Liver (tissue), 9 donors: ENCODE data around the gene ALPK3. TPM values are rescaled to one million over a fixed set of nuclear protein-coding genes. Genes with fewer than 3 reads are reported as not detected.

ENCODE experiments used
- DNase-seq: peaks from one replicate; pipeline ENCODE4 v3.0.0-alpha.2; 2017; ENCODE audit warnings: low spot score
- H3K27ac ChIP-seq, 2 donors: one replicate each; pipeline ENCODE4 v1.7.0; 2013; ENCODE audit warnings: inconsistent platforms in 2 of 2, low read length in 2 of 2, control low read depth in 1 of 2, low read depth in 1 of 2, mild to moderate bottlenecking in 1 of 2
- H3K27me3 ChIP-seq, 4 donors: one replicate each; pipeline versions ENCODE4 v1.6.1 to v1.7.0; 2013; ENCODE audit warnings: low read length in 3 of 4, inconsistent platforms in 1 of 4, mild to moderate bottlenecking in 1 of 4, moderate library complexity in 1 of 4; ENCODE audit not compliant: control insufficient read depth in 4 of 4, insufficient read depth in 4 of 4
- H3K36me3 ChIP-seq, 4 donors: one replicate each; pipeline versions ENCODE4 v1.6.1 to v1.7.0; 2013; ENCODE audit warnings: low read length in 3 of 4, mild to moderate bottlenecking in 3 of 4, low read depth in 1 of 4, moderate library complexity in 1 of 4; ENCODE audit not compliant: control insufficient read depth in 4 of 4, insufficient read depth in 3 of 4
- H3K4me1 ChIP-seq, 4 donors: one replicate each; pipeline versions ENCODE4 v1.6.1 to v1.7.0; 2013; ENCODE audit warnings: low read length in 3 of 4, mild to moderate bottlenecking in 3 of 4, moderate library complexity in 1 of 4; ENCODE audit not compliant: control insufficient read depth in 4 of 4, insufficient read depth in 4 of 4
- H3K4me3 ChIP-seq, 3 donors: one replicate each; pipeline versions ENCODE4 v1.6.1 to v1.7.0; 2013; ENCODE audit warnings: low read length in 3 of 3, control low read depth in 1 of 3, low read depth in 1 of 3, mild to moderate bottlenecking in 1 of 3
- H3K9ac ChIP-seq, 2 donors: one replicate each; pipeline ENCODE4 v1.7.0; 2013; ENCODE audit warnings: low read length in 2 of 2, mild to moderate bottlenecking in 2 of 2, moderate library complexity in 2 of 2, control low read depth in 1 of 2, low read depth in 1 of 2
- H3K9me3 ChIP-seq, 4 donors: one replicate each; pipeline versions ENCODE4 v1.6.1 to v1.7.0; 2013; ENCODE audit warnings: low read length in 3 of 4; ENCODE audit not compliant: control insufficient read depth in 4 of 4
- EGR1 ChIP-seq, 2 donors: IDR thresholded peaks; 2 replicates each; pipeline ENCODE4 v1.6.1; 2016 to 2018; ENCODE audit warnings: antibody characterized with exemption in 2 of 2, low read depth in 2 of 2
- FOXA1 ChIP-seq: IDR thresholded peaks from 2 replicates; pipeline ENCODE4 v1.6.1; 2016; ENCODE audit warnings: antibody characterized with exemption
- FOXA2 ChIP-seq: IDR thresholded peaks from 2 replicates; pipeline ENCODE4 v1.6.1; 2016; ENCODE audit warnings: antibody characterized with exemption
- HNF4A ChIP-seq, 2 donors: conservative IDR thresholded peaks; 2 replicates each; pipeline ENCODE4 v1.6.1; 2016; ENCODE audit warnings: antibody characterized with exemption in 2 of 2, mild to moderate bottlenecking in 2 of 2
- HNF4G ChIP-seq: IDR thresholded peaks from 2 replicates; pipeline ENCODE4 v1.6.1; 2016; ENCODE audit warnings: antibody characterized with exemption
- MAX ChIP-seq: IDR thresholded peaks from 2 replicates; pipeline ENCODE4 v1.6.1; 2016; ENCODE audit warnings: antibody characterized with exemption
- NR2F2 ChIP-seq: IDR thresholded peaks from 2 replicates; pipeline ENCODE4 v1.6.1; 2016; ENCODE audit warnings: antibody characterized with exemption
- RXRA ChIP-seq, 2 donors: IDR thresholded peaks; 2 replicates each; pipeline ENCODE4 v1.6.1; 2017 to 2018; ENCODE audit warnings: antibody characterized with exemption in 2 of 2, mild to moderate bottlenecking in 1 of 2
- TAF1 ChIP-seq: conservative IDR thresholded peaks from 2 replicates; pipeline ENCODE4 v1.6.1; 2016; ENCODE audit warnings: antibody characterized with exemption, mild to moderate bottlenecking
- YY1 ChIP-seq: IDR thresholded peaks from 2 replicates; pipeline ENCODE4 v1.6.1; 2016; ENCODE audit warnings: antibody characterized with exemption, mild to moderate bottlenecking
- WGBS: extraction: QIAGEN DNeasy Blood & Tissue Kit; methylation state at CpG from one replicate; pipeline ENCODE4 v1.1.7; 2013; 5-methylcytosine and 5-hydroxymethylcytosine counted together
- polyA plus RNA-seq, 2 donors: library from polyadenylated mRNA; stranded (reverse) in 1 of 2; unstranded in 1 of 2; fragments of 200-250 nt in 1 of 2; fragments of >200 nt in 1 of 2; fragmentation: Nextera tagmentation in 1 of 2; extraction: Ambion mirVana in 1 of 2; gene quantifications; one replicate each; pipeline versions ENCODE4 v1.2.1 to v1.2.3, GENCODE V29; 2013 to 2015
- total RNA-seq, 2 donors: library from RNA; depleted of rRNA; stranded (reverse); fragments of >200 nt; gene quantifications; one replicate each; pipeline ENCODE4 v1.2.3, GENCODE V29; 2014
- TF ChIP-seq, protein P1 (sequence below): IDR thresholded peaks from 2 replicates; pipeline ENCODE4 v1.6.1; 2016; ENCODE audit warnings: antibody characterized with exemption, mild to moderate bottlenecking
- TF ChIP-seq, protein P2 (sequence below): IDR thresholded peaks from 2 replicates; pipeline ENCODE4 v1.6.1; 2016; ENCODE audit warnings: antibody characterized with exemption
- TF ChIP-seq, protein P3 (sequence below): fragments of 150-350 bp; IDR thresholded peaks from 2 replicates; pipeline ENCODE4 v1.5.1; 2017; ENCODE audit warnings: improper control_type of control experiment, low read depth, low read length; ENCODE audit not compliant: missing input control
- donor health status: healthy.
- donor health status: healthy.
- donor health status: healthy.
- donor health status: healthy.
- donor health status: healthy.

ALPK3 gene
- total and polyA plus RNA-seq, 4 donors = 0.96 to 10.0 (median 2.8) TPM

- no peaks in the 10 kb centered on the region for H3K27me3 ChIP-seq
- no peak overlapping the region for H3K4me3 ChIP-seq
- H3K9me3 ChIP-seq = no peaks in the 10 kb centered on the region
- H3K4me1 ChIP-seq = peaks cover 2 to 6% (median 5%) of the 10 kb centered on the region in 4 donors
- no peak for DNase-seq
- H3K36me3 ChIP-seq = no peaks in the 10 kb centered on the region
- TF ChIP-seq FOXA1 = no peak
- no peak for TF ChIP-seq MAX
- no peak for TF ChIP-seq RXRA (IDR thresholded peaks at IDR 0.05)
- no peak for TF ChIP-seq YY1
- TF ChIP-seq, protein P1, sequence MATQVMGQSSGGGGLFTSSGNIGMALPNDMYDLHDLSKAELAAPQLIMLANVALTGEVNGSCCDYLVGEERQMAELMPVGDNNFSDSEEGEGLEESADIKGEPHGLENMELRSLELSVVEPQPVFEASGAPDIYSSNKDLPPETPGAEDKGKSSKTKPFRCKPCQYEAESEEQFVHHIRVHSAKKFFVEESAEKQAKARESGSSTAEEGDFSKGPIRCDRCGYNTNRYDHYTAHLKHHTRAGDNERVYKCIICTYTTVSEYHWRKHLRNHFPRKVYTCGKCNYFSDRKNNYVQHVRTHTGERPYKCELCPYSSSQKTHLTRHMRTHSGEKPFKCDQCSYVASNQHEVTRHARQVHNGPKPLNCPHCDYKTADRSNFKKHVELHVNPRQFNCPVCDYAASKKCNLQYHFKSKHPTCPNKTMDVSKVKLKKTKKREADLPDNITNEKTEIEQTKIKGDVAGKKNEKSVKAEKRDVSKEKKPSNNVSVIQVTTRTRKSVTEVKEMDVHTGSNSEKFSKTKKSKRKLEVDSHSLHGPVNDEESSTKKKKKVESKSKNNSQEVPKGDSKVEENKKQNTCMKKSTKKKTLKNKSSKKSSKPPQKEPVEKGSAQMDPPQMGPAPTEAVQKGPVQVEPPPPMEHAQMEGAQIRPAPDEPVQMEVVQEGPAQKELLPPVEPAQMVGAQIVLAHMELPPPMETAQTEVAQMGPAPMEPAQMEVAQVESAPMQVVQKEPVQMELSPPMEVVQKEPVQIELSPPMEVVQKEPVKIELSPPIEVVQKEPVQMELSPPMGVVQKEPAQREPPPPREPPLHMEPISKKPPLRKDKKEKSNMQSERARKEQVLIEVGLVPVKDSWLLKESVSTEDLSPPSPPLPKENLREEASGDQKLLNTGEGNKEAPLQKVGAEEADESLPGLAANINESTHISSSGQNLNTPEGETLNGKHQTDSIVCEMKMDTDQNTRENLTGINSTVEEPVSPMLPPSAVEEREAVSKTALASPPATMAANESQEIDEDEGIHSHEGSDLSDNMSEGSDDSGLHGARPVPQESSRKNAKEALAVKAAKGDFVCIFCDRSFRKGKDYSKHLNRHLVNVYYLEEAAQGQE = no peak
- TF ChIP-seq HNF4G = no peak
- TF ChIP-seq NR2F2 = no peak
- TF ChIP-seq, protein P2, sequence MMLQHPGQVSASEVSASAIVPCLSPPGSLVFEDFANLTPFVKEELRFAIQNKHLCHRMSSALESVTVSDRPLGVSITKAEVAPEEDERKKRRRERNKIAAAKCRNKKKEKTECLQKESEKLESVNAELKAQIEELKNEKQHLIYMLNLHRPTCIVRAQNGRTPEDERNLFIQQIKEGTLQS = no peak
- TF ChIP-seq EGR1 (IDR thresholded peaks at IDR 0.05; ENCODE audit: low read depth in 2 of 2) = no peak
- TF ChIP-seq FOXA2 = no peak
- H3K27ac ChIP-seq = no peak overlapping the region
- no peak overlapping the region for H3K9ac ChIP-seq
- WGBS = 97% methylated on average over 1 of the region's 1 CpG
Observed at GRCh38 chr15:84813435-84813834, 3.7 kb upstream of the ALPK3 start.

DNA sequence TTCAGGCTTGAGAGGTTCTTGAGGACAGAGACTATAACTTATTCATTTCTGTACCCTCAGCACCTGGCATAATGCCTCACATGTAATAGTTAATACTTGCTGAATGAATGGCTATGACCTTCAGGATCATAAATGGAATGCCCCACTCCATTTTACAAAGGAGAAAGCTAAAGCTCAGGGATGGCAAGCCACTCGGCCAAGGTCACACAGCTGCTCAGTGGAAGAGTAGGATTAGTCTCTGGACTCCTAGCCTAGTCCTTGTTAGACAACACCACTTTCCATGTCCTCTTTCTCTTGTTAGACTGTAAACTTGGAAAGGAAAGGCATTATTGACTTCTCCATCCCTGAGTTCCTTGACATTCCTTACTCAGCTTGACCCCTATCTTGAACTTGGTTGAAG lies 3.2 kb upstream of the ALPK3 start:
- TF ChIP-seq, protein P3, sequence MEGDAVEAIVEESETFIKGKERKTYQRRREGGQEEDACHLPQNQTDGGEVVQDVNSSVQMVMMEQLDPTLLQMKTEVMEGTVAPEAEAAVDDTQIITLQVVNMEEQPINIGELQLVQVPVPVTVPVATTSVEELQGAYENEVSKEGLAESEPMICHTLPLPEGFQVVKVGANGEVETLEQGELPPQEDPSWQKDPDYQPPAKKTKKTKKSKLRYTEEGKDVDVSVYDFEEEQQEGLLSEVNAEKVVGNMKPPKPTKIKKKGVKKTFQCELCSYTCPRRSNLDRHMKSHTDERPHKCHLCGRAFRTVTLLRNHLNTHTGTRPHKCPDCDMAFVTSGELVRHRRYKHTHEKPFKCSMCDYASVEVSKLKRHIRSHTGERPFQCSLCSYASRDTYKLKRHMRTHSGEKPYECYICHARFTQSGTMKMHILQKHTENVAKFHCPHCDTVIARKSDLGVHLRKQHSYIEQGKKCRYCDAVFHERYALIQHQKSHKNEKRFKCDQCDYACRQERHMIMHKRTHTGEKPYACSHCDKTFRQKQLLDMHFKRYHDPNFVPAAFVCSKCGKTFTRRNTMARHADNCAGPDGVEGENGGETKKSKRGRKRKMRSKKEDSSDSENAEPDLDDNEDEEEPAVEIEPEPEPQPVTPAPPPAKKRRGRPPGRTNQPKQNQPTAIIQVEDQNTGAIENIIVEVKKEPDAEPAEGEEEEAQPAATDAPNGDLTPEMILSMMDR = no peak
- TF ChIP-seq HNF4A (conservative IDR thresholded peaks at IDR 0.05) (no peak), TAF1 (no peak)
- H3K4me1 ChIP-seq = peaks cover 7 to 11% (median 8%) of the 10 kb centered on the region in 4 donors
- 86% methylated on average over 1 of the region's 1 CpG for WGBS
- H3K4me3 ChIP-seq = no peak overlapping the region
- DNase-seq = no peak
- no peak overlapping the region for H3K27ac ChIP-seq
- no peaks in the 10 kb centered on the region for H3K27me3 ChIP-seq
- no peak overlapping the region for H3K9ac ChIP-seq
- H3K9me3 ChIP-seq = no peaks in the 10 kb centered on the region
- H3K36me3 ChIP-seq = no peaks in the 10 kb centered on the region

- Histone ChIP-seq H3K9ac (no peak overlapping the region), H3K4me3 (no peak overlapping the region), H3K9me3 (no peaks in the 10 kb centered on the region), H3K27me3 (no peaks in the 10 kb centered on the region), H3K27ac (no peak overlapping the region), H3K4me1 (peaks cover 11 to 20% (median 15%) of the 10 kb centered on the region in 4 donors), H3K36me3 (no peaks in the 10 kb centered on the region)
- TF ChIP-seq RXRA (IDR thresholded peaks at IDR 0.05) = no peak
- 89% methylated on average over 10 of the region's 10 CpGs for whole genome bisulfite sequencing
- DNase-seq = no peak
Observed at GRCh38 chr15:84814916-84815315, 2.2 kb upstream of the ALPK3 start.
